Activated CD4-positive, alpha-beta T cell treated with anti-CD3 and anti-CD28 coated beads, Interleukin-2, amount 10 ng/mL, durations not matched to agents 24 days and 14 days (primary cell): ENCODE data around the gene SRSF8. TPM values are rescaled to one million over a fixed set of nuclear protein-coding genes. Genes with fewer than 3 reads are reported as not detected.
"Not testable (repeated sequence)": the region's sequence is repeated elsewhere in the genome, so short reads cannot be mapped to it uniquely, and the experiment has no call there.

Experiments used
- DNase-seq: peaks from one replicate; pipeline ENCODE4 v3.0.0; 2022
- H3K27ac Mint-ChIP-seq: one replicate; pipeline ENCODE4 v1.8.0; 2022; ENCODE audit warnings: mild to moderate bottlenecking, mixed read lengths
- H3K27me3 Mint-ChIP-seq: one replicate; pipeline ENCODE4 v1.8.0; 2022; ENCODE audit warnings: mixed read lengths
- H3K36me3 Mint-ChIP-seq: one replicate; pipeline ENCODE4 v1.8.0; 2022; ENCODE audit warnings: low read depth, mild to moderate bottlenecking, mixed read lengths
- H3K4me1 Mint-ChIP-seq: one replicate; pipeline ENCODE4 v1.8.0; 2021; ENCODE audit warnings: mixed read lengths
- H3K4me3 Mint-ChIP-seq: one replicate; pipeline ENCODE4 v1.8.0; 2022; ENCODE audit warnings: mild to moderate bottlenecking, moderate library complexity, mixed read lengths
- H3K9me3 Mint-ChIP-seq: one replicate; pipeline ENCODE4 v1.8.0; 2021; ENCODE audit warnings: mixed read lengths
- intact Hi-C: fragments of 100-400 bp; cut with micrococcal nuclease; formaldehyde crosslinking; loops from one replicate; pipeline ENCODE4 v1.15.1; 2023
- total RNA-seq: library from RNA; stranded (reverse); gene quantifications from 2 replicates; pipeline ENCODE4 v1.2.3, GENCODE V29; 2022

SRSF8 gene, protein sequence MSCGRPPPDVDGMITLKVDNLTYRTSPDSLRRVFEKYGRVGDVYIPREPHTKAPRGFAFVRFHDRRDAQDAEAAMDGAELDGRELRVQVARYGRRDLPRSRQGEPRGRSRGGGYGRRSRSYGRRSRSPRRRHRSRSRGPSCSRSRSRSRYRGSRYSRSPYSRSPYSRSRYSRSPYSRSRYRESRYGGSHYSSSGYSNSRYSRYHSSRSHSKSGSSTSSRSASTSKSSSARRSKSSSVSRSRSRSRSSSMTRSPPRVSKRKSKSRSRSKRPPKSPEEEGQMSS
- total RNA-seq, result 45.9 and 46.0 TPM in 2 replicates

DNA sequence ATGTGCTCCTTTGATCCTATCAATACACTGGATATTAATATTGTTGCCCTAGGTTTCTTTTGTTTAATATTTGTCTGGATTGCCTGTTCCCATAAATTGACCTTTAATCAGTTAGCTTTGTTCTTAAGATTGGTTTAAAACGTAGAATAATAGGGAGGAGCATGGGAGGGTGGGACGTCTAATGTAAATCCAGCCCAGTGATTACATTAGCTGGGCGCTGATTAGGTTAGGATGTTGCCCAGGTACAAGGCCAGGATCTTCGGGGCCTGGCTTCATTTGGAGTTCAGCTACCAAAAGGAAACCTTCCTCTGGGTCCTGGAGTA, at the start of gene SRSF8:
Gene SRSF8, plus strand, starts transcription at position 204 of the 323 bp plus-strand sequence. CDS start 308 bp downstream, outside the sequence.
- H3K27me3 Mint-ChIP-seq, result peaks cover 24% of the 10 kb centered on the region
- peaks cover 18% of the 10 kb centered on the region for H3K4me1 Mint-ChIP-seq
- intact Hi-C loops, result loop anchor here (1.0 to 5.0 kb wide), 5 partner anchors 165 to 651 kb away; partner anchors contain the start of genes FUT4 and SESN3
- peak within 1 kb of the TSS; percentile 98 for H3K27ac Mint-ChIP-seq
- peaks cover 14% of the 10 kb centered on the region for H3K36me3 Mint-ChIP-seq
- DNase-seq, result no peak
- H3K9me3 Mint-ChIP-seq, result no peaks in the 10 kb centered on the region
- H3K4me3 Mint-ChIP-seq, result peak within 1 kb of the TSS; percentile 98

- H3K36me3 Mint-ChIP-seq, intact Hi-C loops, H3K27me3 Mint-ChIP-seq, H3K4me1 Mint-ChIP-seq, H3K4me3 Mint-ChIP-seq, DNase-seq, H3K27ac Mint-ChIP-seq, H3K9me3 Mint-ChIP-seq: not testable (repeated sequence)
These were observed 45.3 kb upstream of the SRSF8 start for GRCh38 chr11:95021468-95021867.

DNA sequence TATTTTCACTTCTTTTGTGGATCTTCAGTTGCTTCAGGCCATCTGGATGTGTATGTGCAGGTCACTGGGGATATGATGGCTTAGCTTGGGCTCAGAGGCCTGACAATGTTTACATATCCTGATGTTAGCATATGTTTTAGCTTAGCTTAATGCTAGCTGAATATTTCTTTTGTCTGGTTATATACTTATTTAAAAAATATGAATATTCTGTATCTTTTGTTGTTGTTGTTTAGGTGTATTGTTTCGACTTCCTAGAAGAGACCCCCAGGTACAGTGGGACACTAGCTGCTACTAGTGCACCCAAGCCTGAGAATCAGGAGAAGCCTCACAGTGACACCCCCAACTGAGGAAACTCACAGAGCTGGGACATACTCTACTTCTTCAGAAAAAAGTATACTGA, 41.8 kb upstream of the SRSF8 start, which contains the start of gene KDM4E:
Gene KDM4E, plus strand, starts transcription at position 301 of the 400 bp plus-strand sequence. CDS start 300 bp downstream, outside the sequence.
- Mint-ChIP-seq H3K4me1 (no peaks in the 10 kb centered on the region), H3K4me3 (no peak within 1 kb of the TSS)

DNA sequence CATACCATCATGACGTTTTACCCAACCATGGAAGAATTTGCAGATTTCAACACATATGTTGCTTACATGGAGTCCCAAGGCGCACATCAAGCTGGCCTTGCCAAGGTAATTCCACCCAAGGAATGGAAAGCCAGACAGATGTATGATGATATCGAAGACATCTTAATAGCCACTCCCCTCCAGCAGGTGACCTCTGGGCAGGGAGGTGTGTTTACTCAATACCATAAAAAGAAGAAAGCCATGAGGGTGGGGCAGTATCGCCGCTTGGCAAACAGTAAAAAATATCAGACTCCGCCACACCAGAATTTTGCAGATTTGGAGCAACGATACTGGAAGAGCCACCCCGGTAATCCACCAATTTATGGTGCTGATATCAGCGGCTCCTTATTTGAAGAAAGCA, 41.1 kb upstream of the SRSF8 start:
- H3K4me3 Mint-ChIP-seq, DNase-seq, intact Hi-C loops, H3K9me3 Mint-ChIP-seq, H3K27ac Mint-ChIP-seq, H3K4me1 Mint-ChIP-seq, H3K36me3 Mint-ChIP-seq, H3K27me3 Mint-ChIP-seq: not testable (repeated sequence)

More for the DNA sequence above, 41.8 kb upstream of the SRSF8 start, which contains the start of gene KDM4E:
- intact Hi-C loops, result no loop called here
- Mint-ChIP-seq H3K27me3 (peaks cover 2% of the 10 kb centered on the region), H3K9me3 (no peaks in the 10 kb centered on the region), H3K27ac (no peak within 1 kb of the TSS), H3K36me3 (no peaks in the 10 kb centered on the region)
- no peak for DNase-seq

DNA sequence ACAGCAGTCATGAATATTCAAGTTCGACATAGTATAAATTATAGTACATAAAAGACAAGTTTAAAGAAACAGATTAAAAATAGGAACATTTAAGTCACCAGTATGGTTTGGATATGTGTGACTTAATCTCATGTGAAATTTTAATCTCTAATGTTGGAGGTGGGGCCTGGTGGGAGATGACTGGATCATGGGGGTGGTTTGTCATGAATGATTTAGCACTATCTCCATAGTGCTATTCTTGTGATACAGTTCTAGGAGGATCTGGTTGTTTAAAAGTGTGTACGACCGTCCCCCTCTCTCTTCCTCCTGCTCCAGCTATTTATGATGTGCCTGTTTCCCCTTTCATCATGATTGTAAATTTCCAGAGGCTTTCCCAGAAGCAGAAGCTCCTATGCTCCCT, 38.4 kb upstream of the SRSF8 start:
- Mint-ChIP-seq H3K4me3 (no peak overlapping the region), H3K36me3 (no peaks in the 10 kb centered on the region), H3K9me3 (no peaks in the 10 kb centered on the region), H3K27ac (no peak overlapping the region), H3K4me1 (no peaks in the 10 kb centered on the region), H3K27me3 (peaks cover 5% of the 10 kb centered on the region)
- peak; percentile 25 for DNase-seq
- intact Hi-C loops, result no loop called here

GRCh38 chr11:95033051-95033450, 33.7 kb upstream of the SRSF8 start:
- DNase-seq, result peak; percentile 41
- Mint-ChIP-seq H3K4me3 (no peak overlapping the region), H3K27me3 (peaks cover 26% of the 10 kb centered on the region), H3K27ac (no peak overlapping the region), H3K9me3 (no peaks in the 10 kb centered on the region), H3K4me1 (no peaks in the 10 kb centered on the region), H3K36me3 (no peaks in the 10 kb centered on the region)
- intact Hi-C loops, result no loop called here

DNA sequence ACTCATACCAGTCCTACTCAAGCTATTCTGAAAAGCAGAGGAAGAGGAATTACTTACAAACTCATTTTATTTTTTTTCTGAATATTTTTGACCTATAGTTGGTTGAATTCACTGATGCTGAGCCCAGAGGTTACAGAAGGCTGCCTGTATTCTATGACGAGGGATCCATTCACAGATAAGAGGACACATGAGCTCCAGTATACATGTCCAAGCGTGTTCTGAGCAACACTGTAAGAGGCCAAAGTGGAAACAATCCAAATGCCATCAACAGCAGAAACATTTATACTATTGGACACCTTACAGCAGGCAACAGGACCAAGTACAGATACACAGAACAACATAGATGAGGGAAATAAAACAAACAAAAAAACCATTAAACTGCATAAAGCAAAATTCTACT, 31.4 kb upstream of the SRSF8 start:
- Mint-ChIP-seq H3K27me3 (peaks cover 28% of the 10 kb centered on the region), H3K4me3 (no peak overlapping the region), H3K4me1 (no peaks in the 10 kb centered on the region), H3K36me3 (no peaks in the 10 kb centered on the region), H3K27ac (no peak overlapping the region), H3K9me3 (no peaks in the 10 kb centered on the region)
- intact Hi-C loops, result no loop called here
- DNase-seq, result peak; percentile 43

DNA sequence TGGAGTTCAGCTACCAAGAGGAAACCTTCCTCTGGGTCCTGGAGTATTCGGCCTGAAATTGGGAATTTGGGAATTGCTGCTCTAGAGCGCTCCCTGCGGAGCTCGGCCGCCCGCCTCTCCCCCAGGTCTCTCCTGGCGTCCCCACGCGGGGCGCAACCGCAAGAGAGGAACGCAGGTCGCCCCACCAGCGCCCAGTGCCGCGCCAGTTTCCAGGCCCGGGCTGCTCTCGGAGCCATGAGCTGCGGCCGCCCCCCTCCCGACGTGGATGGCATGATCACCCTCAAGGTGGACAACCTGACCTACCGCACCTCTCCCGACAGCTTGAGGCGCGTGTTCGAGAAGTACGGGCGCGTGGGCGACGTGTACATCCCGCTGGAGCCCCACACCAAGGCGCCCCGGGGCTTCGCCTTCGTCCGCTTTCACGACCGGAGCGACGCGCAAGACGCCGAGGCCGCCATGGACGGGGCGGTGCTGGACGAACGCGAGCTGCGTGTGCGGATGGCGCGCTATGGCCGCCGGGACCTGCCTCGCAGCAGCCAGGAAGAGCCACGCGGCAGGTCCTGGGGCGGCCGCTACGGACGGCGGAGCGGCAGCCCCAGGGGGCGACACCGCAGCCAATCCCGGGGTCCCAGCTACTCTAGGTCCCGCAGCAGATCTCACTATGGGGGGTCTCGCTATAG, 29.2 kb upstream of the SRSF8 start:
- DNase-seq, result peak; percentile 63
- intact Hi-C loops, H3K4me3 Mint-ChIP-seq, H3K4me1 Mint-ChIP-seq, H3K27ac Mint-ChIP-seq, H3K9me3 Mint-ChIP-seq, H3K36me3 Mint-ChIP-seq: not testable (repeated sequence)
- H3K27me3 Mint-ChIP-seq, result peaks cover 33% of the 10 kb centered on the region

- Mint-ChIP-seq H3K4me1 (peaks cover 3% of the 10 kb centered on the region), H3K4me3 (no peak overlapping the region), H3K9me3 (no peaks in the 10 kb centered on the region), H3K27me3 (peaks cover 38% of the 10 kb centered on the region), H3K36me3 (no peaks in the 10 kb centered on the region), H3K27ac (no peak overlapping the region)
- DNase-seq, result no peak
- intact Hi-C loops, result no loop called here
These were observed 24.5 kb upstream of the SRSF8 start for GRCh38 chr11:95042239-95042638.

- no peak overlapping the region for H3K4me3 Mint-ChIP-seq
- peaks cover 3% of the 10 kb centered on the region for H3K4me1 Mint-ChIP-seq
- no peaks in the 10 kb centered on the region for H3K36me3 Mint-ChIP-seq
These were observed 23.8 kb upstream of the SRSF8 start for GRCh38 chr11:95042906-95043305.

GRCh38 chr11:95044010-95044409, 22.7 kb upstream of the SRSF8 start:
- Mint-ChIP-seq H3K4me1 (peaks cover 3% of the 10 kb centered on the region), H3K36me3 (no peaks in the 10 kb centered on the region), H3K27ac (peak overlapping the region; percentile 39), H3K4me3 (no peak overlapping the region), H3K9me3 (no peaks in the 10 kb centered on the region), H3K27me3 (peaks cover 40% of the 10 kb centered on the region)
- intact Hi-C loops, result no loop called here
- peak; percentile 23 for DNase-seq

More at GRCh38 chr11:95042906-95043305, 23.8 kb upstream of the SRSF8 start:
- H3K27ac Mint-ChIP-seq, result no peak overlapping the region
- intact Hi-C loops, result no loop called here
- H3K9me3 Mint-ChIP-seq, result no peaks in the 10 kb centered on the region
- peaks cover 42% of the 10 kb centered on the region for H3K27me3 Mint-ChIP-seq
- no peak for DNase-seq

- intact Hi-C loops, result no loop called here
- Mint-ChIP-seq H3K27ac (no peak overlapping the region), H3K4me3 (no peak overlapping the region), H3K27me3 (peaks cover 43% of the 10 kb centered on the region), H3K9me3 (no peaks in the 10 kb centered on the region), H3K4me1 (peaks cover 3% of the 10 kb centered on the region), H3K36me3 (no peaks in the 10 kb centered on the region)
- DNase-seq, result peak; percentile 16
These were observed 20.9 kb upstream of the SRSF8 start for GRCh38 chr11:95045812-95046211.

DNA sequence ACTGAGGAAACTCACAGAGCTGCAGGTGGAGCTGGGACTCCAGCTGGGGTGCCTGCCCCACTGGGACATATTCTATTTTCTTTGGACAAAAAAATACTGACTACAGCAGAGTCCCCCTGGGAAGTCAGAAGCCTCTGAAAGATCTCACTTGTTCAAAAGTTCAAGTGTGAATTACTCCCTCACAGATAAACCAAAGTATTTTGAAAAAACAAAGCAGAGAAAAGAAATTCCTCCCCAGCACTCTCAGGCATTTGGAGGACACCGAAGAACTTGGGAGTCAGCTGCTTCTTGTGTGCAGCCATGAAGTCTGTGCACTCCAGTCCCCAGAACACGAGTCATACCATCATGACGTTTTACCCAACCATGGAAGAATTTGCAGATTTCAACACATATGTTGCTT, 17.6 kb upstream of the SRSF8 start, which contains the start of gene KDM4F:
Gene KDM4F, plus strand, starts transcription at position 301 of the 400 bp plus-strand sequence.
- H3K4me1 Mint-ChIP-seq, H3K36me3 Mint-ChIP-seq, H3K27ac Mint-ChIP-seq, H3K4me3 Mint-ChIP-seq, intact Hi-C loops, H3K9me3 Mint-ChIP-seq: not testable (repeated sequence)
- peak; percentile 44 for DNase-seq
- H3K27me3 Mint-ChIP-seq, result peaks cover 51% of the 10 kb centered on the region

DNA sequence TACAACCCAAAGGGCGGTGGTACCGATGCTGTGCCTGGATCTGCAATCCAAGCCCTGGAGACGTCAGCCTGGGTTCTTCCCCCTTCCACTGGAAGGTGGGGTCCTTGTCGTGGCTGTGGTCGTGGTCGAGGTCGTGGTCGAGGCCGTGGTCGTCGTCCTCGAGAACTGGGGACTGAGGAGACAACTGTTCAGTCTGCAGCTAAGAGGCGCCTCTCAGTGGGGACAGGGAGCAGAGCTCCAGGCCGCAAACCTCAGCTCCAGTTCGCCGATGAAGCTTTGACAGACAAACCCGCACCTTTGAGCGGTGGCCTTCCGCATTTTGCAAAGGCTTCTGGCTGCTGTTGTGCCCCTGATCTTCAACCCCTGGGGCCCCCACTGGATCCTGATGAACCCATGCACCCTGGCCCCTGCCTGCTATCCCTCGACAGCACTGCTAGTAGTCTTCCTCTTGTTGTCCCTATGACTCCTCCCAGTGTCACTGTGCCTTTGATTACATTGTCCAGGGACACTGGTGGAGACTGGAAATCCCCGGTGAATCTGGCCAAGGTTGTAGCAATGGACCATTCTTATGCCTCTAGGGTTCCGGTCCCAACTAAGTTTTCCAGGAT, 16.0 kb upstream of the SRSF8 start:
- Mint-ChIP-seq H3K4me1 (no peaks in the 10 kb centered on the region), H3K27me3 (peaks cover 49% of the 10 kb centered on the region), H3K36me3 (no peaks in the 10 kb centered on the region), H3K9me3 (no peaks in the 10 kb centered on the region), H3K27ac (no peak overlapping the region), H3K4me3 (no peak overlapping the region)
- peak; percentile 46 for DNase-seq
- intact Hi-C loops, result no loop called here
